Body of pancreas (tissue), 4 donors: ENCODE data around the gene DNAJB8. TPM values are rescaled to one million over a fixed set of nuclear protein-coding genes. Genes with fewer than 3 reads are reported as not detected.

ENCODE experiments used
- ATAC-seq: fragments of 150-250 bp; one replicate; pipeline ENCODE4 v1.9.1; 2016
- DNase-seq, 4 donors: peaks; one replicate each; pipeline ENCODE4 v3.0.0-alpha.2; 2019
- H3K27ac ChIP-seq, 4 donors: fragments of 200-600 bp; sonication (generic); 1 replicate in 3 of 4; 2 replicates in 1 of 4; pipeline versions ENCODE4 v1.5.1 to v1.6.1; 2016 to 2019; ENCODE audit warnings: mild to moderate bottlenecking in 1 of 4, mixed read lengths in 1 of 4, moderate library complexity in 1 of 4
- H3K27me3 ChIP-seq, 2 donors: fragments of 200-600 bp; sonication (generic); one replicate each; pipeline ENCODE4 v1.6.0; 2016; ENCODE audit warnings: mild to moderate bottlenecking in 1 of 2
- H3K36me3 ChIP-seq, 2 donors: fragments of 200-600 bp; sonication (generic); replicated peaks in 1 of 2; 2 replicates each; pipeline ENCODE4 v1.5.1; 2016; ENCODE audit warnings: low read depth in 2 of 2; ENCODE audit not compliant: insufficient read depth in 1 of 2
- H3K4me1 ChIP-seq: fragments of 200-600 bp; sonication (generic); one replicate; pipeline ENCODE4 v1.6.0; 2016
- H3K4me3 ChIP-seq, 2 donors: fragments of 200-600 bp; sonication (generic); 1 replicate in 1 of 2; 2 replicates in 1 of 2; pipeline ENCODE4 v1.5.1; 2016 to 2019
- H3K9me3 ChIP-seq, 3 donors: fragments of 200-600 bp; sonication (generic); 1 replicate in 2 of 3; 2 replicates in 1 of 3; pipeline ENCODE4 v1.5.1; 2016
- CTCF ChIP-seq, 7 experiments: fragments of 450-650 bp in 4 of 7; fragments of 200-600 bp in 3 of 7; sonication (generic) in 3 of 7; IDR thresholded peaks; one replicate each; pipeline ENCODE4 v1.5.1; 2016 to 2019; ENCODE audit warnings: antibody characterized with exemption in 7 of 7
- POLR2A ChIP-seq, 3 donors: fragments of 450-650 bp; IDR thresholded peaks; one replicate each; pipeline ENCODE4 v1.6.1; 2016; ENCODE audit warnings: antibody characterized with exemption in 3 of 3, mild to moderate bottlenecking in 2 of 3
- WGBS, 2 donors: methylation state at CpG; one replicate each; pipeline ENCODE4 v1.1.5; 2017; 5-methylcytosine and 5-hydroxymethylcytosine counted together
- intact Hi-C: fragments of 100-400 bp; cut with DNase I; formaldehyde crosslinking; loops from one replicate; pipeline ENCODE4 v1.15.1; 2023
- total RNA-seq, 2 donors: library from RNA; depleted of rRNA; stranded (reverse); fragments of >200 nt; gene quantifications; one replicate each; pipeline ENCODE4 v1.1.0, GENCODE V29; 2016

The DNAJB8 gene
- total RNA-seq, 2 donors from 2014 or later, result not detected

DNA sequence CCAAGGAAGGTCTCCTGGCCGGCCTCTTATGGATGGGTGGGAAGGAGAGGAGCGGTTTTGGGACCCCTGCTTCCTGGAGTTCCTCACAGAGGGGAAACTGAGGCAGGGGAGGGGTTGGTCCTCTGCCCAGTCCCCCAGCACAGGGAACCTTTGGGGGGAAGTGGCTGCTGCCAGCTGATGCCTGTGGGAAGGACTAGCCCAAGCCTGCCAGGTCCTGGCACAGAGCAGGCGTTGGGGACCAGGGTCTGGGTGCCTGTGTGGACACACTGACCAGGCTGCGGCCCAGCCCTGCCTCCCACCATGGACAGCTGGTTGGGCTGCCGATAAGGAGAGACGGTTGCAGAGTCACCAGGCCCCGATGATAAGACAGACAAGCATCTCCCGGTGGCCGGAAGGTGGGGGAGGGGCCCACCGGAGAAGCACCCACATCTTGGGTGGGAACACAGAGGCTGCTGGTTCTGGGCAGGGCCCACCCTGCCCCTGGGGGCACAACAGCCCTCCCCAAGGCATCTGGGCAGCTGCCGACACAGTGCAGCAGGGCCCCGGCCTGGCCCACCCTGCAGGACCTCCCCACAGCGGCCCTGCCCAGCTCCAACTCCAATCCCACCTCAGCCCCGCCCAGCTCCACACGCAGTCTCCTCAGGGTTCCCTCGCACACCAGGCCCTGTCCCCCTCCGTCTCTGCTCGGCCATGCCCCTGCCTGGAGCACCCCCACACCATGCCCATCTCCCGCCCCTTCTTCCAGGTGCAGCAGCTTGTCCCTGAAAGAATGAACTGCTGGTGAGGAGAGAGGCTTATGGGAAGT lies 50.7 kb downstream of the DNAJB8 start:
- H3K36me3 ChIP-seq, result no peaks in the 10 kb centered on the region
- no peak for ATAC-seq
- no peak for DNase-seq
- TF ChIP-seq CTCF (IDR thresholded peaks at IDR 0.05) (no peak), POLR2A (IDR thresholded peaks at IDR 0.05) (no peak)
- 78 to 82% methylated on average over 16 to 19 of the region's 19 CpGs for WGBS, 2 donors
- no peaks in the 10 kb centered on the region for H3K9me3 ChIP-seq
- H3K27me3 ChIP-seq, result no peaks in the 10 kb centered on the region
- peaks cover 19% of the 10 kb centered on the region for H3K4me1 ChIP-seq
- no peak overlapping the region for H3K27ac ChIP-seq
- no peak overlapping the region for H3K4me3 ChIP-seq
- intact Hi-C loops, result no loop called here

- 87 to 90% methylated on average over 10 to 16 of the region's 16 CpGs for WGBS, 2 donors
- no peak overlapping the region for H3K27ac ChIP-seq
- H3K4me3 ChIP-seq, result no peak overlapping the region
- ATAC-seq (no peak), DNase-seq (no peak)
- no peaks in the 10 kb centered on the region for H3K36me3 ChIP-seq
- TF ChIP-seq POLR2A (IDR thresholded peaks at IDR 0.05), result no peak
- TF ChIP-seq CTCF (IDR thresholded peaks at IDR 0.05), result no peak
- H3K27me3 ChIP-seq, result no peaks in the 10 kb centered on the region
- no peaks in the 10 kb centered on the region for H3K9me3 ChIP-seq
- H3K4me1 ChIP-seq, result peaks cover 26% of the 10 kb centered on the region
- intact Hi-C loops, result no loop called here
These were observed 51.4 kb downstream of the DNAJB8 start for GRCh38 chr3:128415200-128415772.

- 76 to 81% methylated on average over 15 to 22 of the region's 24 CpGs for WGBS, 2 donors
- ATAC-seq (no peak), DNase-seq (no peak)
- H3K9me3 ChIP-seq, result no peaks in the 10 kb centered on the region
- H3K27me3 ChIP-seq, result no peaks in the 10 kb centered on the region
- H3K27ac ChIP-seq, result no peak overlapping the region
- H3K36me3 ChIP-seq, result no peaks in the 10 kb centered on the region
- no peak for TF ChIP-seq CTCF (IDR thresholded peaks at IDR 0.05)
- no peak for TF ChIP-seq POLR2A (IDR thresholded peaks at IDR 0.05)
- intact Hi-C loops, result no loop called here
- peaks cover 42% of the 10 kb centered on the region for H3K4me1 ChIP-seq
- H3K4me3 ChIP-seq, result no peak overlapping the region
These were observed 53.1 kb downstream of the DNAJB8 start for GRCh38 chr3:128413413-128414205.

GRCh38 chr3:128413003-128413370 lies 53.7 kb downstream of the DNAJB8 start:
- intact Hi-C loops, result no loop called here
- Histone ChIP-seq H3K4me3 (no peak overlapping the region), H3K27ac (no peak overlapping the region), H3K27me3 (no peaks in the 10 kb centered on the region), H3K9me3 (no peaks in the 10 kb centered on the region), H3K4me1 (peaks cover 44% of the 10 kb centered on the region), H3K36me3 (no peaks in the 10 kb centered on the region)
- TF ChIP-seq CTCF (IDR thresholded peaks at IDR 0.05), result no peak
- no peak for TF ChIP-seq POLR2A (IDR thresholded peaks at IDR 0.05)
- DNase-seq, result no peak
- WGBS, 2 donors, result 86 to 88% methylated on average over 8 of the region's 8 CpGs
- ATAC-seq, result no peak

Other genes starting within 250 kb of the DNAJB8 start
- gene GATA2, start 26.3 kb upstream of the DNAJB8 start, total RNA-seq, result 10 to 100 TPM; 11.7 to 12.9 TPM
- gene RPN1, start 183.9 kb upstream of the DNAJB8 start, total RNA-seq, result 100 to 1,000 TPM; 126 to 133 TPM